Liver (tissue), 3 donors: Measurements from ENCODE around the gene ASXL2.

Experiments
- ATF3 ChIP-seq: IDR thresholded peaks from 2 replicates; pipeline ENCODE4 v1.6.1; 2016; ENCODE audit warnings: antibody characterized with exemption
- CTCF ChIP-seq: fragments of 150-350 bp; IDR thresholded peaks from 2 replicates; pipeline ENCODE4 v1.5.1; 2017; ENCODE audit warnings: improper control_type of control experiment, low read depth, low read length; ENCODE audit not compliant: missing input control
- EGR1 ChIP-seq, 2 donors: IDR thresholded peaks; 2 replicates each; pipeline ENCODE4 v1.6.1; 2016 to 2018; ENCODE audit warnings: antibody characterized with exemption in 2 of 2, low read depth in 2 of 2
- GABPA ChIP-seq, 2 donors: IDR thresholded peaks in 1 of 2; conservative IDR thresholded peaks in 1 of 2; 2 replicates each; pipeline ENCODE4 v1.6.1; 2016; ENCODE audit warnings: antibody characterized with exemption in 2 of 2, mild to moderate bottlenecking in 1 of 2, moderate library complexity in 1 of 2
- JUND ChIP-seq, 2 donors: IDR thresholded peaks; 2 replicates each; pipeline ENCODE4 v1.6.1; 2016; ENCODE audit warnings: antibody characterized with exemption in 2 of 2
- RAD21 ChIP-seq, 2 donors: IDR thresholded peaks; 2 replicates each; pipeline ENCODE4 v1.6.1; 2016; ENCODE audit warnings: antibody characterized with exemption in 2 of 2, mild to moderate bottlenecking in 2 of 2
- RXRA ChIP-seq, 2 donors: IDR thresholded peaks; 2 replicates each; pipeline ENCODE4 v1.6.1; 2017 to 2018; ENCODE audit warnings: antibody characterized with exemption in 2 of 2, mild to moderate bottlenecking in 1 of 2
- SP1 ChIP-seq: IDR thresholded peaks from 2 replicates; pipeline ENCODE4 v1.6.1; 2018; ENCODE audit warnings: antibody characterized with exemption, mild to moderate bottlenecking
- TAF1 ChIP-seq: conservative IDR thresholded peaks from 2 replicates; pipeline ENCODE4 v1.6.1; 2016; ENCODE audit warnings: antibody characterized with exemption, mild to moderate bottlenecking
- YY1 ChIP-seq: IDR thresholded peaks from 2 replicates; pipeline ENCODE4 v1.6.1; 2016; ENCODE audit warnings: antibody characterized with exemption, mild to moderate bottlenecking
- donor health status: healthy.
- donor health status: healthy.

GRCh38 chr2:25912851-25913695, 34.8 kb upstream of the ASXL2 start:
- TF ChIP-seq CTCF (no peak), SP1 (no peak), ATF3 (no peak), TAF1 (no peak), YY1 (no peak), GABPA (IDR thresholded peaks at IDR 0.05 in 1 of 2, conservative IDR thresholded peaks at IDR 0.05 in 1 of 2) (no peak), RXRA (IDR thresholded peaks at IDR 0.05) (no peak), EGR1 (IDR thresholded peaks at IDR 0.05; ENCODE audit: low read depth in 2 of 2) (no peak), JUND (IDR thresholded peaks at IDR 0.05) (no peak), RAD21 (IDR thresholded peaks at IDR 0.05) (no peak)
